Liver (tissue), 9 donors: ENCODE data around the gene SERPINA9. TPM values are rescaled to one million over a fixed set of nuclear protein-coding genes. Genes with fewer than 3 reads are reported as not detected.

Source experiments
- DNase-seq: peaks from one replicate; pipeline ENCODE4 v3.0.0-alpha.2; 2017; ENCODE audit warnings: low spot score
- H3K27ac ChIP-seq, 2 donors: one replicate each; pipeline ENCODE4 v1.7.0; 2013; ENCODE audit warnings: inconsistent platforms in 2 of 2, low read length in 2 of 2, control low read depth in 1 of 2, low read depth in 1 of 2, mild to moderate bottlenecking in 1 of 2
- H3K27me3 ChIP-seq, 4 donors: one replicate each; pipeline versions ENCODE4 v1.6.1 to v1.7.0; 2013; ENCODE audit warnings: low read length in 3 of 4, inconsistent platforms in 1 of 4, mild to moderate bottlenecking in 1 of 4, moderate library complexity in 1 of 4; ENCODE audit not compliant: control insufficient read depth in 4 of 4, insufficient read depth in 4 of 4
- H3K36me3 ChIP-seq, 4 donors: one replicate each; pipeline versions ENCODE4 v1.6.1 to v1.7.0; 2013; ENCODE audit warnings: low read length in 3 of 4, mild to moderate bottlenecking in 3 of 4, low read depth in 1 of 4, moderate library complexity in 1 of 4; ENCODE audit not compliant: control insufficient read depth in 4 of 4, insufficient read depth in 3 of 4
- H3K4me1 ChIP-seq, 4 donors: one replicate each; pipeline versions ENCODE4 v1.6.1 to v1.7.0; 2013; ENCODE audit warnings: low read length in 3 of 4, mild to moderate bottlenecking in 3 of 4, moderate library complexity in 1 of 4; ENCODE audit not compliant: control insufficient read depth in 4 of 4, insufficient read depth in 4 of 4
- H3K4me3 ChIP-seq, 3 donors: one replicate each; pipeline versions ENCODE4 v1.6.1 to v1.7.0; 2013; ENCODE audit warnings: low read length in 3 of 3, control low read depth in 1 of 3, low read depth in 1 of 3, mild to moderate bottlenecking in 1 of 3
- H3K9ac ChIP-seq, 2 donors: one replicate each; pipeline ENCODE4 v1.7.0; 2013; ENCODE audit warnings: low read length in 2 of 2, mild to moderate bottlenecking in 2 of 2, moderate library complexity in 2 of 2, control low read depth in 1 of 2, low read depth in 1 of 2
- H3K9me3 ChIP-seq, 4 donors: one replicate each; pipeline versions ENCODE4 v1.6.1 to v1.7.0; 2013; ENCODE audit warnings: low read length in 3 of 4; ENCODE audit not compliant: control insufficient read depth in 4 of 4
- ATF3 ChIP-seq: IDR thresholded peaks from 2 replicates; pipeline ENCODE4 v1.6.1; 2016; ENCODE audit warnings: antibody characterized with exemption
- EGR1 ChIP-seq, 2 donors: IDR thresholded peaks; 2 replicates each; pipeline ENCODE4 v1.6.1; 2016 to 2018; ENCODE audit warnings: antibody characterized with exemption in 2 of 2, low read depth in 2 of 2
- FOXA1 ChIP-seq: IDR thresholded peaks from 2 replicates; pipeline ENCODE4 v1.6.1; 2016; ENCODE audit warnings: antibody characterized with exemption
- FOXA2 ChIP-seq: IDR thresholded peaks from 2 replicates; pipeline ENCODE4 v1.6.1; 2016; ENCODE audit warnings: antibody characterized with exemption
- GABPA ChIP-seq, 2 donors: IDR thresholded peaks in 1 of 2; conservative IDR thresholded peaks in 1 of 2; 2 replicates each; pipeline ENCODE4 v1.6.1; 2016; ENCODE audit warnings: antibody characterized with exemption in 2 of 2, mild to moderate bottlenecking in 1 of 2, moderate library complexity in 1 of 2
- HNF4G ChIP-seq: IDR thresholded peaks from 2 replicates; pipeline ENCODE4 v1.6.1; 2016; ENCODE audit warnings: antibody characterized with exemption
- NR2F2 ChIP-seq: IDR thresholded peaks from 2 replicates; pipeline ENCODE4 v1.6.1; 2016; ENCODE audit warnings: antibody characterized with exemption
- RAD21 ChIP-seq, 2 donors: IDR thresholded peaks; 2 replicates each; pipeline ENCODE4 v1.6.1; 2016; ENCODE audit warnings: antibody characterized with exemption in 2 of 2, mild to moderate bottlenecking in 2 of 2
- REST ChIP-seq: IDR thresholded peaks from 2 replicates; pipeline ENCODE4 v1.6.1; 2016; ENCODE audit warnings: antibody characterized with exemption, mild to moderate bottlenecking
- RXRA ChIP-seq, 2 donors: IDR thresholded peaks; 2 replicates each; pipeline ENCODE4 v1.6.1; 2017 to 2018; ENCODE audit warnings: antibody characterized with exemption in 2 of 2, mild to moderate bottlenecking in 1 of 2
- SP1 ChIP-seq: IDR thresholded peaks from 2 replicates; pipeline ENCODE4 v1.6.1; 2018; ENCODE audit warnings: antibody characterized with exemption, mild to moderate bottlenecking
- TAF1 ChIP-seq: conservative IDR thresholded peaks from 2 replicates; pipeline ENCODE4 v1.6.1; 2016; ENCODE audit warnings: antibody characterized with exemption, mild to moderate bottlenecking
- YY1 ChIP-seq: IDR thresholded peaks from 2 replicates; pipeline ENCODE4 v1.6.1; 2016; ENCODE audit warnings: antibody characterized with exemption, mild to moderate bottlenecking
- WGBS: extraction: QIAGEN DNeasy Blood & Tissue Kit; methylation state at CpG from one replicate; pipeline ENCODE4 v1.1.7; 2013; 5-methylcytosine and 5-hydroxymethylcytosine counted together
- polyA plus RNA-seq, 2 donors: library from polyadenylated mRNA; stranded (reverse) in 1 of 2; unstranded in 1 of 2; fragments of 200-250 nt in 1 of 2; fragments of >200 nt in 1 of 2; fragmentation: Nextera tagmentation in 1 of 2; extraction: Ambion mirVana in 1 of 2; gene quantifications; one replicate each; pipeline versions ENCODE4 v1.2.1 to v1.2.3, GENCODE V29; 2013 to 2015
- total RNA-seq, 2 donors: library from RNA; depleted of rRNA; stranded (reverse); fragments of >200 nt; gene quantifications; one replicate each; pipeline ENCODE4 v1.2.3, GENCODE V29; 2014
- TF ChIP-seq, protein P1 (sequence below): IDR thresholded peaks from 2 replicates; pipeline ENCODE4 v1.6.1; 2016; ENCODE audit warnings: antibody characterized with exemption
- TF ChIP-seq, protein P2 (sequence below): IDR thresholded peaks from 2 replicates; pipeline ENCODE4 v1.6.1; 2016; ENCODE audit warnings: antibody characterized with exemption
- donor health status: healthy.
- donor health status: healthy.
- donor health status: healthy.
- donor health status: healthy.
- donor health status: healthy.

Gene SERPINA9
- total RNA-seq (not detected), polyA plus RNA-seq (not detected)

GRCh38 chr14:94476023-94476422 lies at the start of gene SERPINA9:
SERPINA9 (minus strand) TSS chr14:94476197; CDS start chr14:94469840, 6,357 bp downstream.
- no peak within 1 kb of the TSS for H3K27ac ChIP-seq
- no peak for DNase-seq
- 83% methylated on average over 2 of the region's 2 CpGs for WGBS
- H3K4me3 ChIP-seq: no peak within 1 kb of the TSS
- H3K36me3 ChIP-seq: no peaks in the 10 kb centered on the region
- no peaks in the 10 kb centered on the region for H3K27me3 ChIP-seq
- H3K9ac ChIP-seq: no peak within 1 kb of the TSS
- peaks cover 0 to 8% (median 0%) of the 10 kb centered on the region in 4 donors for H3K9me3 ChIP-seq
- TF ChIP-seq GABPA (IDR thresholded peaks at IDR 0.05 in 1 of 2, conservative IDR thresholded peaks at IDR 0.05 in 1 of 2): no peak
- no peak for TF ChIP-seq YY1
- TF ChIP-seq SP1: no peak
- no peak for TF ChIP-seq FOXA1
- TF ChIP-seq, protein P1, sequence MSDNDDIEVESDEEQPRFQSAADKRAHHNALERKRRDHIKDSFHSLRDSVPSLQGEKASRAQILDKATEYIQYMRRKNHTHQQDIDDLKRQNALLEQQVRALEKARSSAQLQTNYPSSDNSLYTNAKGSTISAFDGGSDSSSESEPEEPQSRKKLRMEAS: no peak
- TF ChIP-seq RAD21 (IDR thresholded peaks at IDR 0.05): no peak
- no peak for TF ChIP-seq HNF4G
- no peak for TF ChIP-seq REST
- no peak for TF ChIP-seq FOXA2
- no peak for TF ChIP-seq EGR1 (IDR thresholded peaks at IDR 0.05; ENCODE audit: low read depth in 2 of 2)
- no peak for TF ChIP-seq RXRA (IDR thresholded peaks at IDR 0.05)
- no peak for TF ChIP-seq NR2F2
- H3K4me1 ChIP-seq: peaks cover 0 to 6% (median 3%) of the 10 kb centered on the region in 4 donors

DNA sequence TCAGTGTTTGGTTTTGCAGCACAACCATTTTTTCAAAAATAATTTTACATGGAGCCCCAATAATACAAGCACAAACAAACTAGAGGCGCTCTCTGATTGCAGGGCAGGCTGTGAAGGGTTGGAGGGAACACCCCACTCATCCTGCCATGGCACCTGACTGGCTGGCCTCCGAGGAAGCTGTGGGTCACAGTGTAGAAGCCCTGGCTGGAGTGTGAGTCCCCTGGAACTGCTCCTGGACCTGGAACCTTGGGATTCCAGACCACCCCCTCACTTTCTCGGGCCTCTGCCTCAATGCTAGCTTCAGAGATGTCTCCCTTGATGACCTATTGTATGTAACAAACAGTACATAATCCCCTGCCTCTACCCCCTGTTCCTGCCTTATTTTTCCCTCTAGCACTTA lies 48.1 kb upstream of the SERPINA9 start:
- Histone ChIP-seq H3K4me1 (peaks cover 7 to 19% (median 17%) of the 10 kb centered on the region in 4 donors), H3K9me3 (no peaks in the 10 kb centered on the region), H3K9ac (no peak overlapping the region), H3K27me3 (no peaks in the 10 kb centered on the region), H3K27ac (no peak overlapping the region), H3K4me3 (no peak overlapping the region), H3K36me3 (no peaks in the 10 kb centered on the region)
- TF ChIP-seq TAF1: no peak
- no peak for TF ChIP-seq EGR1 (IDR thresholded peaks at IDR 0.05; ENCODE audit: low read depth in 2 of 2)
- TF ChIP-seq, protein P2, sequence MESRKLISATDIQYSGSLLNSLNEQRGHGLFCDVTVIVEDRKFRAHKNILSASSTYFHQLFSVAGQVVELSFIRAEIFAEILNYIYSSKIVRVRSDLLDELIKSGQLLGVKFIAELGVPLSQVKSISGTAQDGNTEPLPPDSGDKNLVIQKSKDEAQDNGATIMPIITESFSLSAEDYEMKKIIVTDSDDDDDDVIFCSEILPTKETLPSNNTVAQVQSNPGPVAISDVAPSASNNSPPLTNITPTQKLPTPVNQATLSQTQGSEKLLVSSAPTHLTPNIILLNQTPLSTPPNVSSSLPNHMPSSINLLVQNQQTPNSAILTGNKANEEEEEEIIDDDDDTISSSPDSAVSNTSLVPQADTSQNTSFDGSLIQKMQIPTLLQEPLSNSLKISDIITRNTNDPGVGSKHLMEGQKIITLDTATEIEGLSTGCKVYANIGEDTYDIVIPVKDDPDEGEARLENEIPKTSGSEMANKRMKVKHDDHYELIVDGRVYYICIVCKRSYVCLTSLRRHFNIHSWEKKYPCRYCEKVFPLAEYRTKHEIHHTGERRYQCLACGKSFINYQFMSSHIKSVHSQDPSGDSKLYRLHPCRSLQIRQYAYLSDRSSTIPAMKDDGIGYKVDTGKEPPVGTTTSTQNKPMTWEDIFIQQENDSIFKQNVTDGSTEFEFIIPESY: no peak
- no peak for TF ChIP-seq RXRA (IDR thresholded peaks at IDR 0.05)
- TF ChIP-seq NR2F2: no peak
- no peak for TF ChIP-seq REST
- TF ChIP-seq FOXA1: no peak
- no peak for TF ChIP-seq YY1
- no peak for TF ChIP-seq ATF3
- no peak for TF ChIP-seq RAD21 (IDR thresholded peaks at IDR 0.05)
- DNase-seq: no peak
- WGBS: 81% methylated on average over 3 of the region's 3 CpGs
